ENCODE measurements around the gene SMYD3.

The SMYD3 gene

DNA sequence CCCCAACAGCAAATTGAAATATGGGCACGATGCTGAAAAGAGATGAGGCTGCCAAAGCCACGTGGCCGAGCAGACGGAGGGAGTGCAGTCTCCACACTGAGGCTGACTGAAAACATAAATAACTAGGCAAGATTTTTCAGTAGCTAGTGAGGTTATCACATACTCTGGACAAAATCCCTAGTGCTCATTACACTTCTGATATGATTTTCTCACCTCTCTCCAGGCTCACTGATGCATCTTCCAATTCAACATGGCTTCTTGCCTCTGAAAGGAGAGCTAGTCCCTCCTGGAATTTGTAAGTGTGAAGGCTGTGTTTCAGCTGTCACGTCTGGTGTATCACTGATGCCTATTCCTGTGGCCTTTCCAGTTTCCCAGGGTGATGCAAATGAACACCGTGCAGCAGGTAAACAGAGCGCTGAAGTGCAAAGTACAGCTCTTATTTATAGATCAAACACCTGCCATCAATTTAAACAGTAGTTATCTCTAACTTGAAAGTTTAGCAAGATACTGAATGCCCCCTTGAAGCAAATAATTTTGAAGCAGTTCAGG is 696.2 kb downstream of the SMYD3 start:
- no peak for DNase-seq

DNA sequence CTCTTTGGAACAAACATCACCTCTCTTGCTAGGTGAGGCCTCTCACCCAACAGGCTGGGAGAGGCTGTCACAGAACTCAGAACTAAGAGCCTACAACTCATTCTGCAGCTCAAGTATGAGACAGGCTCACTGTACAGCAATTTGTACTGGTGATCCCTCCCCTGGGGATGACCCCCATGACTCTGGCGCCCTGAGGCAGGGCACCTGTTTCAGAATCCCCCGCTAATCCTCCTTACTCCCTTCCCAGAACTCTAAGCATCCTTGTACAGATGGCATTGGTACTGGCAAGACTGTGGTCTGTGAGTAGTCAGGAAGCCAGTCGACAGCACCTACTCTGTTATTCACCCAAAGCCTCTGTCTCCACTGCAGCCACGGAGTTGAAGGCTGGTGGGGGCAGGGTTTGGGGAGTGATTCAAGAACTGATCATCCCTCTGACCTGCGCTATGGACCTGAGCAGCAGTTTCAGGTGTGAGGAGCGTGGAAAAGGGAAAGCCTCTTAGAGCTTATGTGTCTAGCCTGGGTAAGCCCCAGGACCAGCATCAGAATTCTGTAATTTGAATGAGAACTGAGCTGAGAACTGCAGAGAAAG is 696.8 kb downstream of the SMYD3 start:
- DNase-seq, result no peak

DNA sequence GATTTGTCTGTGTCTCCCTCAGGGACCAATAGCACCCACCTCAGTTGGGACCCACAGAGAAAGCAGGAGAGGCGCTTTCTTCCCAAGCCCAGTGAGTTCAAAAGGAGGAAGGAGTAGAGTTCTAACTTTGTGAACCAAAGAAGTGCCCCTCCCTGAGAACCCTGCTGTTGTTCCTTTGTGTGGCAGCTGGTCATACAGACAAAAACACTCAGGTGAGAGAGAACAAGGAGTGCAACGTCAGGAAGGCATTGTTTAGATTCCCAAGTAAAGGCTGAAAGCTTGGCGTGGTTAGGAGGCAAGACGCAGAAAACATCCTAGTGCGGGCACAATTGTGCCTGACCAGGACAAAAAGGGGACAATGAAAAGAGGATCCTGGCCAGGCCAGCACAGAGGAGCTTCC is 697.7 kb downstream of the SMYD3 start:
- DNase-seq, result no peak

DNA sequence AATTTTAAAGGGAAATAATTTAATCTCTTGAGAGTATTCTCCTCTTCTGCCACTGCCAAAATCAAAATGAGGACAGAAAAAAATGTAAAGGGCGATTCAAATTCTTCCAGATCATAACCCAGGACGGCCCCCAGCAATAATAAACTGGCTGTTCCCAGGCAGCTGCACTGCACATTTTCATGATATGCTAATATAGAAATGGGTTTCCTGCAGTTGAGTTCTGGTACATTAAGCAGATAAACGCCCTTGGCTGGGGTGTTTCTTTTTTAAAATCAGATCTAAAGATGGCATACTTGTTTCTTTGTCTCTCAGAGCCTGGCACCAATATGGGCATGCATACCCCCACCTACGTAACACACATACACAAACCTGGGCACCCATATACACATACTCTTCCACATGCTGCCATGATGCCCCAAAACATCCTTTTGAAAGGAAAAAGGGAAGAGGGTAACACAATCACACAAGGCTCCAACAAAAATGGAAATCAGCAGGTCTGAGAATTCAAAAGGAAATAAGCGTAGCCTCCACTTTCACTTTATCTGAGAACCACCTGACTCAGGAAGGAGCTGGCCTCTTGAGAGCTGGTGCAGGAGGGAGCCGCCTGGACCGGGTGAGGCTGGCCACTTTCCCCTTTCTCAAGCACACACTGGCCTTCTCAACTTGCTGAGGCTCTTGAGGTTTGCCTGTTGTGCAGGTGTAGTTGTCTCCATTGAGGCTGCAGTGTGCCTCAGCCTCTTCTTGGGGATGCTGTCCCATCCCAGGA is 698.9 kb downstream of the SMYD3 start:
- DNase-seq, result no peak

DNA sequence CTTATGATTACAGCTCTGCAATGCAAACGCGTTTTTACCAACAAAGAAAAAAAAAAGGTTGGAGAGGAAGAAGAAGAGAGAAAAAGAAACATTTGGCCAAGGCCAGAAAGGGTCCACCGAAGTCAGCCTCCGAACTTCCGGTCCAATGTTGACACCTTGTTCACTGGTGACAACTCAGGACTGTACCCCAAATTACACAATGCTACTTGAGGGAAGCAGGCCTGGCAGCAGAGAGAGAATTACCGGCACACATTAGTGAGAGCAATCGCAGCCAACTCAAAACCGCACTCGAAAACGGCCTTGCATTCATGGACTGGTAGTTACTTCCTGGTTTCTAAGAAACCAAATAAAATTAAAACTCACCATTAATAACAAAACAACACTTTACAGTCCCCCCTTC is 699.8 kb downstream of the SMYD3 start:
- no peak for DNase-seq

DNA sequence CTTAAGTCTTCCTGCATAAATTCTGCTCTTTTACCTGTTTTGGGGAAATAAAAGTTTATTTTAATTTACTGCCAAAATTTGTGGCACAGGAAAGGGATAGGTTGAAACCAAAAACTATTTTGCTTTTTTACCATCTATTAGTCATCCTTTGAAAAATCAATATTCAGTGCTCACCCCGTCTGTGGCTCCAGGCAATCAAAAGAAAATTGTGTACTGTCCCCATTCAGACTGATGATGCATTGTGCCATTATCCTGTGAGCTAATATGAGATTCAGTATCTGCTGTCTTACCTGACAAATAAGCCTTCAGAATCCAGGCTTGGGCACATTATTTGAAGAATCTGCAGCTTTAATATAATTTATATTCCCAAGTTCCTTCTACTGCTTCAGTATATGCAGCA is 701.5 kb downstream of the SMYD3 start:
- no peak for DNase-seq

DNA sequence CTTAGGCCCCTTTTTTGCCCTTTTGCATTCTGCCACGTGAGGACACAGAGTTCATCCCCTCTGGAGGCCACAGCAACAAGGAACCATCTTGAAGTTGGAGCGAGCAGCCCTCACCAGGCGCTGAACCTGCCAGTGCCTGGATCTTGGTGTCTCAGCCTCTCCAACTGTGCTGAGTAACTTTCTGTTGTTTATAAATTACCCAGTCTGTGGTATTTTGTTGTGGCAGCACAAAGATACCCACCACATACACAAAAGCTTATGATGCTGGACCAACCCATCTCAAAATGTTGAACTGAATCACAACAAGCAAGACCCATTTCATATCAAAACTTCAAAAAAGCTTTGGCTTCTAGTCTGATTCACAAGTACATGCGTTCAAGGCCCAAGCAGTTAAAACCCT is 702.4 kb downstream of the SMYD3 start:
- no peak for DNase-seq

DNA sequence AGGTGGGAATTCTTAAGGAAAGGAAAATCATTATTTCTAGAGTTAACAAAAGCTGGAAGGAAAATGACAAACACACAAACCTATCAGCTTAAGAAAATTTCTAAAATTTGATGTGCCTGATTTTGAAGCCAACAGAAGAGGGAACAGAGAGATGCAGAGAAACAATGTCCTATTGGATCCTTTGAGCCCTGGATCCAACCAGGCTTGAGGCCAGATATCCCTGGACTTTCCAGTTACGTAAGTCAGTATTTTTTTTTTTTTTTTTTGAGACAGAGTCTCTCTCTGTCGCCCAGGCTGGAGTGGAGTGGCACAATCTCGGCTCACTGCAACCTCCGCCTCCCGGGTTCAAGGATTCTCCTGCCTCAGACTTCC is 703.4 kb downstream of the SMYD3 start:
- no peak for DNase-seq

DNA sequence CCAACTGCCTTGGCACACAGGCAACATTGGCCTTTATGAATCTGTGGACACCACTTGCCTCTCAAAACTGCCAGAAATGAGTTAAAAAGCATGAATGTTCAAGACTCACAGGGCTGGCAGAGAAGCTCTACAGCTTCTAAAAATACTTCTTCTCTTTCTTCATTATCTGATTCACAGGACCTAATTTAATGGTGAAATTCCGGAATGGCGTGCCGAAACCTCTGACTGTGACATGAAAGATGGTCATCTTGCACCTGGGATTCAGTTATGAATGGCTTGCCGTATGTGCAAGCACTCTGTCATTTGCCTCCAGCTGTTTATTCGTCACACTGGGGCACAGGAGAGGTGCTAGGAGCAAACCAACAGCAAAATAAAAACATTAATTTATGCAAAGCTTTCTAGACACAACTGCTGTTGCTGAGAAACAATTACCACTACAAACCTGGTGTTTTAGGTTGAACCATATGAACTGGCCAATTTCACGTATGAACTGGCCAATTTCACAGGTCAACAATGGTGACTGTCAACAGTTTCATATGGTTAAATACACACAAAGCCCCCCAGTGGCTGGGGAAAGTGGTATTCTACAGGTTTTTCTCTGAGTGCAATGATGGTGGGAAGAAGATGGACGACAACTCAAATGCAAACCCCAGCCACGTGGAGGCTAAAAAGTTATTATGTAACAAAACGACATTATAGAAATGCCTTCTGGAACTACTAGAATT is 704.0 kb downstream of the SMYD3 start:
- no peak for DNase-seq

DNA sequence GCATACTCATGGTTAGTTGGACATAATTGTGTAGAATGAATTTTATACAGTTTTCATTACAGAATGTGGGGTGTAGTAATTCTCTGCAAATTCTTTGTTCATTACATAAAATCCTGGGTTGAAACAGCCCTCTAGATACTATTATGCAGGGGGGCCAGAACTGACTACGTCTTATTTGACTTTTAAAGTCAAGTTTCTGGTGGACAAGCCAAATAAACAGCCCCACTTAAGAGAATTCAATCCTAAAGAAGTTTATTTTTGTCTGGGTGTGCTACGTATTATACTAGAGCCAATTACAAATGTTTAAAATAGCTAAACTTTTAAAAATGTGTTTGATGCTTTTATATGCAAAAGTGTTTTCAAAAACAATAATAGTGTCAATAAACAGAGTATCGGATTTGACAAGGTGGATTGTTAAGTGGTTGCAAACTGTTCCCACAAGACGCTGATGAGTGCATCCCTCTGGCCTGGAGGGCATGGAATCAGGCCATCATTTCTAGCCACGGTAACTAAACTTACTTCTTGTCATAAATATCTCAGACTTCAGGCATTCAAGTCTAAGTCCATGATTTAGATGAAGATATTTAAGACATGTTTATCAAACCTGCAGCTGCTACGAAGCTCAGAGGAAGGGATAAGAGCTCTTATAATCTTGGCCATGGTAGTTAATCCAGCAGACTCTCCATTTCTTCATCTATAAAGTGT is 706.0 kb downstream of the SMYD3 start:
- no peak for DNase-seq

DNA sequence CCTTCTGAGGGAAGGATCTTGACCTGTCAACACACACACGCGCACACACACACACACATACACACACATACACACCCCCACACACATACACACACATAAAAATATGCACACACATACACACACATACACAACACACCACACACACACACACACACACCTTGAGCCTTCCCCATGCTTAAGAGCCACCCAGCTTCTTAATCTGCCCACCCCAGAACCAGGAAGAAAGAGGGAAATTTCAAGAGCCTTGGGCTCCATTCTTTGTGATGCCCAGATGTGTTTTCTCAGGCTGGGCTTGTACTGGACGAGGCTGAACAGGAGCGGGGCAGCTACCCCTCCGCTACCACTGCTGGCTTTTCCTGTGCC is 708.7 kb downstream of the SMYD3 start:
- DNase-seq, result no peak

DNA sequence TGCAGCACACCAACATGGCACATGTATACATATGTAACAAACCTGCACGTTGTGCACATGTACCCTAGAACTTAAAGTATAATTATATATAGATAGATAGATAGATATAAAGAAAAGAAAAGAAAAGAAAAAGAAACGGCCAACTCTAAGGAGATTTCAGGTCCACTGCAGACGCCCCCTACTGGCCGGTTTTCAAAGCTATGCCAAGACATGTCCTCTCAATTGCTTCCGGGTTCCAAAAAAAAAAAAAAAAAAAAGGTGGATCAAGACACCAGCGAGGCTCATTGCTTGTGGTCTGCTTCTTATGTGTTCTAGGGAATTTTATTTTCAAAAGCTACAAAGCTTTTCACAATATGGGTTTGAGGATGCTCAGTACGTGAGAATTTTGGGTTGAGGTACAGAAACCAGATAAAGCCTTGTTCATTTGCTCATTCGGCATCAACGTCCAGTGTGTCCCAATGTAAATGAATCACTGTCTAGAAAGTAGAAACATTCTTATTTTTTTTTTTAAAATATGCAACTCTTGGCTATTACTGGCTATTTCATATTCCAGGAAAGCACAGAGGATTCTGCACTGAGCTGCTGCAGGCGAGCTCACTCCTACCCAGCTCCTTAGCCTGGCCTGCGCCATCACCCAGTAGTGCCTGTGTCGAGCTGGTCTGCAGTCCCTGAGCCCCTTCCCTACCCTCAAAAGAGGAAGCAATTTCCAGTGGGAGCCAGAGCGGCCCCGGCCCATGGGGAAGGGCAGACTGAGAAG is 709.3 kb downstream of the SMYD3 start:
- no peak for DNase-seq

DNA sequence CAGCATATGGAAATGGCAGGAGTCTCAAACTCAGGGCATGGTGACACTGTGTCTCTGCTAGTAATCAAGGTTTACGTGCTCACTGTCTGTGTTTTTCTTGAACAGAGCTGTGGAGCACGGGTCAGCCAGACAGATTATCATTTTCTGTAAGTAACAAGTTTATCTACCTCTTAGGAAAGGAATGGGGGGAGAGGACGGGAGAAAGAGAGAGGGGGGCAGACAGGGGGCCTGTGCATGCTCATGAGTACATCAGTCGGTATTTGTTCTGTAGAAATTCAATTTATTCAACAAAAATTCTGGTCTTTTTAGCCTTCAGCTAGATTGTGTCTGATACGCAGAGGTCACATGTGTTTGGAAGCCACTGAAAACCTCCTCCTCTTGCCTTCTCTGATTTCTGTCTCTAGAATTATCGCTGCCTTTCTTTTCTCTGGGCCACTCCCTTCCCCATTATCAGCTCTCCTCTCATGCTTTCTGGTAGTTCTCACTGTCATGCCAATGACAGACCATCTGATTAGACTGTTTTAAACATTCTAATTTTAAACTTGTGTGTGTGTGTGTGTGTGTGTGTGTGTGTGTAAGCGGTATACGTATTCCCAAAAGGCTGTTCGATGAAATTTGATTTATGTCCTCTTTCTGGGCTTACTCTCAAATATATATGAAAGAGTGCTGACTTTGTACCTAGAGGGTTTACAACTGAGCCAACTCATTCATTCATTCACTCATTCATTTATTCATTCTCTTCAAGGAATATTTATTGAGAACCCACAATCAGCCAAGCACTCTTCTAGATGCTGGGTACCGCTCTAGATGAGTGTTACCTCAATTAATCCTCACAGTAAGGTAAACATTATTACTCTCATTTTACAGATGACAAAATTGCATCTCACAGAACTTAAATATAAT is 715.4 kb downstream of the SMYD3 start:
- no peak for DNase-seq

DNA sequence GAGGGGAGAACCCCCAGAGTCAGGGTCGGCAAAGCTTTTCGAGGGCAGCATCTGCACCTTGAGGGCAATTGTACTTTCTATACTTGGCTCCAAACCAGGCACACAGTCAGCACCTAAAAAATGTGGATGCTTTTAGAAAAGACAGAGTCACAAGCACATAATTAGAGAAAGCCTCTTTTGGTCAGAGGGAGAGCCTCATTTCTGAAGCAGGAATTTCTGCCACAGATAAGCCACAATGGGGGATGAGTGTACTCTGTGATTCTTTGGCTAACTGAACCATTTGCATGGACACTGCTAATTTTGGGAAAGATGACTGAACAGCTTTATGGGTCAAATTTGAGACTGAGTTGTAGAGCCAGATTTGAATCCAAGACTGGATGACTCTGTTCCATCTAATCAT is 716.6 kb downstream of the SMYD3 start:
- no peak for DNase-seq

DNA sequence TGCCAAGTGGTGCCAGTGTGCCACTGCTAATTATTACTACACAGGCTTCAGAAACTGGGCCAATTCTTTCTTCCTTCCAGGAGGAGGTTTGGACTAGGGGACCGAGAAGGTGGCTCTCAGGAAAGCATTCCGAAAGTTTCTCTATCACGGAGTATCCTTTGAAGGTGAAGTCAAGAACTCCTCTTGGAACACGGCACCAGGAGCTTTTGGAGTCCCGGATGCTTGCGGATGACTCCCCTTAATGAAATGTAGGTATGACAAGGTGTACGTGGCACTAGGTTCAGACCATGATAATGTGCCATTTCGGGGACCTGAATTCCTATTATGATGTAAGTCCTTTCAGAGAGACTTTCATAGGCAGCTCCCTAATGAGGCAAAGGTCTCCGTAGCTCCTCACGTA is 718.2 kb downstream of the SMYD3 start:
- DNase-seq, result no peak

DNA sequence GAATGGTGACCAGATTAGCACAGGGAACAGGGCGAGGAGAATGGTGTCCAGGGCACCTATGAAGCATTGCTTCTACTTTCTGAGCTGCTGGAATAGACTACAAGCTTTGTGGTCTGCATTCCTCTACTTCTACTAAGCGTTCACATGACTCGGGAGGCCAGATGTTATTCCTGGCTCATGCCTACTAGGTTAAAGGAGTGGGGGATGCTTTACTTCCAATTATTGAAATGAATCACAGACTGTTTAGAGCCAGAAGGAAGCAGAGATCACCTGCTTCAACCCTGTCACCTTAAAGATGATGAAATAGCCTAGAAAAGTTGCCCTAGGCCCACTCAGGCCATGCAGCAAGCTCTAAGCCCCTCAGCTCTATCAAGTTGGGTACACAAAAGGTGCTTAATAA is 718.8 kb downstream of the SMYD3 start:
- DNase-seq, result no peak

DNA sequence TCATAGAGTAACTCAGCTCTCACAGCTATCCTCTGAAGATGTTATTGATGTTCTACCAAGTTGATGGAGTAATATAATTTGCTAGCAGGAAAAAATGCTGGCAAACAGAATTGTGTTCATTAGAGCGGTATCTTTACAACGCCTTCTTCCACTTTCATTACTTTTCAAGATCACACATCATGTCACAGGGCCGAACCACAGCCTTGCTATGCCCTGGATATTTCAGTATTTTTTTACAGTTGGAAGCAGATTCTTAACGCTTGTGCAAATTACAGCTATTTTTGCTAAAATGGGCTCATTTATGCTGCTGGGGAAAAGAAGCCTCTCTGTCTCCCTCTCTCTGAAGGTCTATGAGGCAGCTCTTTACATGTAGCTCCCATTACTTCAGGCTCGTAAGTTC is 720.1 kb downstream of the SMYD3 start:
- DNase-seq, result no peak

DNA sequence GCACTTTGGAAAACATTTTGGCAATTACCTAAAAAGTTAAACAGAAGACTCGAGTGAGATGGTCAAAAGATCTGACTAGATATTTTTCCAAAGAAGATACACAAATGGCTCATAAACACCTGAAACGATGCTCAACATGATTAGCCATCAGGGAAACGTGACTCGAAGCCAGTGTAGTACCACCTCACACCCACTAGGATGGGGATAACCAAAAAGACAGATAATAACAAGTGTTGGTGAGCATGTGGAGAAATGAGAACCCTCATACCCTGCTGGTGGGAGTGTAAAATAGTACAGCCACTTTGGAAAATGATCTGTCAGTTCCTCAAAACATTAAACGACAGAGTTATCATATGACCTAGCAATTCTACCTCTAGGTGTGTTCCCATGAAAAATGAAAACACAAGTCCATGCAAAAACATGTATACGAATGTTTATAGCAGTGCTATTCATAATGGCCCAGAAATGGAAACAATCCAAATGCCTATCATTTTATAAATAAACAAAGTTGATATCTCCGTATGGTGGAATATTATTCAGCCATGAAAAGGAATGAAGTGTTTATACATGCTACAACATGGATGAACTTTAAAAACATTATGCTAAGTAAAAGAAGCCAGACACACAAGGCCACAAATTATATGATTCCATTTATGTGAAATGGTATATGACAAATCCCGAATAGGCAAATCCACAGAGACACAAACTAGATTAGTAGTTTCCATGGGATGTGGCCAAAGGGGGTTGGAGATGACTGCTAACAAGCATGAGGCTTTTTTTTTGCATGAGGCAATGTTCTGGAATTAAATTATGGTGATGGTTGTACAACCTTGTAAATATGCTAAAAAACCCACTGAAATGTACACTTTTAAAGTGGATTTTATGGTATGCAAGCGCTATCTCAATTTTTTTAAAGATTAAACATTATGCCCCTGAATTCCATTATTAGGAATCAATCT is 727.0 kb downstream of the SMYD3 start:
- no peak for DNase-seq

DNA sequence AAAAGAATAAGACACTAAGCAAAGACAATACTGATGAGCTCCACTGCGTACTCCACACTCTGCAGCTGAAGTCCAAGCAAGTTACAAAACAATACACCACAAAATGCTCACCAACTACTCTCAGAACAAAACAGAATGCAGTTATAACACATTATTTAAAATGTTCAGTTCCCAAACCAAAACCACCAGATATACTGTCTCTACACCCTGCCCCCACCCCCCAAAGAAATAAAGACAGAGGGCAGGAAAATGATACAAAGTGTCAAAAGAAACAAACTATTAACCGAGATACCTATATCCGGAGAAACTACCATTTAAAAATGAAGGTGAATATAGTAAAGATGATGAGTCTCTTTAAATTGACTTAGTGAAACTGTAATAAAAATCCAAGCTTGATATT is 729.3 kb downstream of the SMYD3 start:
- DNase-seq, result no peak

DNA sequence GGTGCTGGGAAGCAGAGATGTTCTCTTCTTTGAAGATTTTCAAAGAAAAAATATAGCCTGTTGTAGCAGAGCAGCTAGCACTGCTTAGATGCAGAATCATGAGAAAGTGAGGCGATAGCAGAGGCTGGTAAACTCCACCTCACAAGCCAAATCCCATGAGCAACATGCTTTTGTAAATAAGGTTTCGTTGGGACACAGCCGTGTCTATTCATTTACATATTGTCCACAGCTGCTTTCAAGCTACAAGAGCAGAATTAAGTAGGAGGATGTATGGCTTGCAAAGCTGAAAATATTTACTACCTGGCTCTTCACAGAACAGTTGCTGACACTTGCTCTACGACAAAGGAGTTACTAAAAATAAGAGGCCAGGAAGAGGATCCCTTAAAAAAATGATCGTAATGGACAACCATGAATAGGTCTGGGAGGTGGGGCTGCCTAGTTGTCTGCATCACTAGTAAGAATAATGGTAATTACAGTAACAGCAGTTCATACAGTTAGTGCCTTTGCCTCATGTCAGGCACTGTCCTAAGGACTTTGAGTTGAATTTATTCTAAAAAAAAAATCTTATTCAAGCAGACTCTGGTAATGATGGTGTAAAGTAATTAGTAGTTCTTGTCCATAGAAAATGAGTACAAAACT is 730.3 kb downstream of the SMYD3 start:
- no peak for DNase-seq
